Heart right ventricle (tissue), 16 donors: ENCODE data around the gene NMUR1. TPM values are rescaled to one million over a fixed set of nuclear protein-coding genes. Genes with fewer than 3 reads are reported as not detected.

Source experiments
- ATAC-seq, 8 donors: fragments of 200-7000 bp; cut with Tn5 transposase; one replicate each; pipeline ENCODE4 v1.9.1; 2020; ENCODE audit warnings: mild to moderate bottlenecking in 8 of 8, moderate library complexity in 8 of 8, moderate number of reproducible peaks in 1 of 8
- DNase-seq, 2 donors: peaks; one replicate each; pipeline ENCODE4 v3.0.0-alpha.2; 2020
- H3K27ac ChIP-seq, 10 donors: fragments of 200-600 bp; sonication (generic) in 2 of 10; one replicate each; pipeline versions ENCODE4 v1.5.0 to v1.8.0; 2020 to 2022; ENCODE audit warnings: mild to moderate bottlenecking in 3 of 10
- H3K27me3 ChIP-seq, 7 donors: fragments of 200-600 bp; one replicate each; pipeline ENCODE4 v1.8.0; 2021 to 2022; ENCODE audit warnings: mild to moderate bottlenecking in 2 of 7
- H3K36me3 ChIP-seq, 9 donors: fragments of 200-600 bp; sonication (generic) in 1 of 9; one replicate each; pipeline versions ENCODE4 v1.5.0 to v1.8.0; 2020 to 2022; ENCODE audit warnings: mild to moderate bottlenecking in 2 of 9
- H3K4me1 ChIP-seq, 9 donors: fragments of 200-600 bp; sonication (generic) in 1 of 9; one replicate each; pipeline versions ENCODE4 v1.5.0 to v1.8.0; 2020 to 2022; ENCODE audit warnings: mild to moderate bottlenecking in 4 of 9
- H3K4me3 ChIP-seq, 10 donors: fragments of 200-600 bp; sonication (generic) in 2 of 10; one replicate each; pipeline versions ENCODE4 v1.5.0 to v1.8.0; 2020 to 2022; ENCODE audit warnings: mild to moderate bottlenecking in 7 of 10, moderate library complexity in 2 of 10
- H3K9me3 ChIP-seq, 11 donors: fragments of 200-600 bp in 10 of 11; sonication (generic) in 2 of 11; one replicate each; pipeline versions ENCODE4 v1.5.0 to v1.8.0; 2013 to 2022; ENCODE audit warnings: mild to moderate bottlenecking in 2 of 11, control low read depth in 1 of 11, moderate library complexity in 1 of 11
- WGBS, 2 donors: extraction: QIAGEN DNeasy Blood & Tissue Kit; methylation state at CpG; one replicate each; pipeline ENCODE4 v1.1.7; 2013; ENCODE audit warnings: inconsistent platforms in 1 of 2; 5-methylcytosine and 5-hydroxymethylcytosine counted together
- intact Hi-C, 10 donors: fragments of 100-400 bp; cut with DNase I; formaldehyde crosslinking; loops; one replicate each; pipeline versions ENCODE4 v1.11.1 to v1.14.2; 2022
- polyA plus RNA-seq, 2 donors: library from polyadenylated mRNA; stranded (reverse); fragments of 200-250 nt; gene quantifications; one replicate each; pipeline ENCODE4 v1.2.3, GENCODE V29; 2013
- total RNA-seq, 10 donors: library from RNA; stranded (reverse); fragmentation: NEBNext Ultra II Directional in 3 of 10; extraction: Animal tissue kit (Norgen Biotek cat#: 25700) in 3 of 10; gene quantifications; one replicate each; pipeline versions ENCODE4 v1.2.1 to v1.2.4, GENCODE V29; 2021 to 2023
- TF ChIP-seq, protein P1 (sequence below), 9 donors: fragments of 200-600 bp; sonication (generic) in 2 of 9; IDR thresholded peaks; one replicate each; pipeline versions ENCODE4 v1.5.0 to v1.8.0; 2021 to 2022; ENCODE audit warnings: antibody characterized with exemption in 9 of 9, mild to moderate bottlenecking in 5 of 9, moderate library complexity in 1 of 9
- donor health status: Arrhythmogenic right ventricular cardiomyopathy.
- donor health status: ischemic (EF 13 %, LVEDD 7.1; RV severe dilation, severe dysfunction).
- donor health status: healthy with polysubstance abuse.
- donor health status: DM: no; HTN: yes; CAD: no.
- donor health status: DM: no; HTN: no; CAD: no.
- donor health status: ischemic (EF 25% LVEDD 6.9; RV normal size, moderate dysfunction).
- donor health status: ischemic (EF 25% LVEDD 5.7; RV mildly dilated, moderate dysfunction).
- donor health status: healthy.
- donor health status: DM: yes; HTN: yes; CAD: no.
- donor health status: Ischemic cardiomyopathy.
- donor health status: ischemic (EF 35%, LVEDD 5.7; RV mildly dilated, moderate dysfunction).
- donor health status: nonischemic (EF 11% LVEDD 7.7; RV severe dilation, severe dysfunction).
- donor health status: DM: yes; HTN: yes; CAD: no.
- donor health status: PGD.
- donor health status: ischemic (EF 29% LVEDD 5.4; RV normal size, mild dysfunction).
- donor health status: nonischemic (EF 23%, LVEDD 6.1; RV moderate dilation, normal function).

NMUR1 gene
- total and polyA plus RNA-seq, 12 donors: 0.10 to 0.82 (median 0.35) TPM; not detected in 1

- Histone ChIP-seq H3K4me3 (peak overlapping the region; percentile 36 to 76 (median 62)), H3K36me3 (peaks cover 0 to 18% (median 0%) of the 10 kb centered on the region in 9 donors), H3K27ac (peak overlapping the region; percentile 30 to 93 (median 88)), H3K27me3 (no peaks in the 10 kb centered on the region), H3K4me1 (peaks cover 0 to 14% (median 6%) of the 10 kb centered on the region in 9 donors), H3K9me3 (no peaks in the 10 kb centered on the region)
- 39 to 49% methylated on average over 65 of the region's 65 CpGs for WGBS, 2 donors
- peak; percentile 54 to 88 (median 80) for ATAC-seq
- intact Hi-C loops: loop anchor here in 8 of 10 donors (2.0 to 10.0 kb wide), 4 partner anchors 71 to 75 kb away; no protein-coding TSS in a partner anchor
- TF ChIP-seq, protein P1, sequence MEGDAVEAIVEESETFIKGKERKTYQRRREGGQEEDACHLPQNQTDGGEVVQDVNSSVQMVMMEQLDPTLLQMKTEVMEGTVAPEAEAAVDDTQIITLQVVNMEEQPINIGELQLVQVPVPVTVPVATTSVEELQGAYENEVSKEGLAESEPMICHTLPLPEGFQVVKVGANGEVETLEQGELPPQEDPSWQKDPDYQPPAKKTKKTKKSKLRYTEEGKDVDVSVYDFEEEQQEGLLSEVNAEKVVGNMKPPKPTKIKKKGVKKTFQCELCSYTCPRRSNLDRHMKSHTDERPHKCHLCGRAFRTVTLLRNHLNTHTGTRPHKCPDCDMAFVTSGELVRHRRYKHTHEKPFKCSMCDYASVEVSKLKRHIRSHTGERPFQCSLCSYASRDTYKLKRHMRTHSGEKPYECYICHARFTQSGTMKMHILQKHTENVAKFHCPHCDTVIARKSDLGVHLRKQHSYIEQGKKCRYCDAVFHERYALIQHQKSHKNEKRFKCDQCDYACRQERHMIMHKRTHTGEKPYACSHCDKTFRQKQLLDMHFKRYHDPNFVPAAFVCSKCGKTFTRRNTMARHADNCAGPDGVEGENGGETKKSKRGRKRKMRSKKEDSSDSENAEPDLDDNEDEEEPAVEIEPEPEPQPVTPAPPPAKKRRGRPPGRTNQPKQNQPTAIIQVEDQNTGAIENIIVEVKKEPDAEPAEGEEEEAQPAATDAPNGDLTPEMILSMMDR (IDR thresholded peaks at IDR 0.05): peak in 3 of 9 donors; percentile 9 to 24 (median 11)
- DNase-seq: peak; percentile 55 to 58
These were observed 46.6 kb downstream of the NMUR1 start for GRCh38 chr2:231483398-231484329.

DNA sequence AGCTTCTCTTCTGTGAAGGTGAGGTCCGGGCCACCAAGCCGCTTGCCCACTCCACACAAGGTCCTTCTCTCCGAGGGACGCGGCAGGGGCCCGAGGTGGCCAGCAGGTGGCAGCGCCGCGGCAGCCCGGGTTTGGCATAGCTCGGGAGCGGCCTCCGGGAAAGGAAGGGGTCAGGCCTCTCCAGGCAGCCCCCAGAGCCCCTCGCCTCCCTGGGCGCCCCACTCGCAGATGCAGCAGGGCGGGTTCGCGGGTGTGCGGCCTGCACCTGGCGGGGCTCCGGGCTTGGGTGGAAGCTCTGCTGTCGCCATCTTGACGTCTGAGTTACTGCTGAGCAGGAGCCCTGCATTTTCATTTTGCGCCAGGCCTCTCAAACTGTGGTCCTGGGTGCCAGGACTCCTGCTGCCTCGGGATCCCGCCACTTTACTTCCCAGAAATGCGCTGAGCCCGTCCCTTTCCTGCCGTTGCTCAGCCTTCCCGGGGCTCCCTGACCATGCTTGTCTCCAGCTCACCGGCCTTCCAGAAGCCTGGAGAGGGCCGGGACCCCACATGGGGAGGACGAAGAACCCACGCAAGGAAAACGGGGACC is 47.3 kb downstream of the NMUR1 start:
- ATAC-seq (peak; percentile 90 to 94 (median 92)), DNase-seq (peak; percentile 72 to 82)
- peak overlapping the region; percentile 30 to 93 (median 88) for H3K27ac ChIP-seq
- WGBS, 2 donors: 12 to 19% methylated on average over 35 to 36 of the region's 36 CpGs
- TF ChIP-seq, protein P1 (IDR thresholded peaks at IDR 0.05): peak; percentile 85 to 97 (median 91)
- peaks cover 0 to 19% (median 0%) of the 10 kb centered on the region in 9 donors for H3K36me3 ChIP-seq
- H3K4me1 ChIP-seq: peaks cover 0 to 14% (median 6%) of the 10 kb centered on the region in 9 donors
- peak overlapping the region; percentile 36 to 76 (median 62) for H3K4me3 ChIP-seq
- intact Hi-C loops: loop anchor here in 9 of 10 donors (1.0 to 10.0 kb wide), 5 partner anchors 72 to 76 kb away; no protein-coding TSS in a partner anchor
- no peaks in the 10 kb centered on the region for H3K27me3 ChIP-seq
- no peaks in the 10 kb centered on the region for H3K9me3 ChIP-seq

DNA sequence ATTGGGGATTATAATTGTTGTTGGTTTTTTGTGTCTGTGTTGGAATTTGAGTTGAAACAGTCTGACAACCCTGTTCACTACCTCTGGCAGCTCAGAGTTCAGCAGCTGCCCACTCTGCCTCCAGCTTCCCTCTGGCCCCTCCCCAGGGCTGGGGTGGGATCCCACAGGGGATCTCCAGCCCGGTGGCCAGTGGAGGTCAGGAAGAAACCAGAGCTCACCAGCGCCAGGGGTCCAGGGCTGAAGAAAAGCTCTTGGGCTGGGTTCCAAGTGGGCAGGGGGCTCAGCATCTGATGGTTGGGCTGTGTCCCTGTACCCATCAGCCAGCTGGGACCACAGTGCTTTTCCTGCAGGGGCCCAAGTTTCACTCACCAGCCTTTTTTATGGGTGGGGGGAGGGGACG is 49.5 kb downstream of the NMUR1 start:
- peaks cover 0 to 19% (median 0%) of the 10 kb centered on the region in 9 donors for H3K36me3 ChIP-seq
- H3K4me3 ChIP-seq: no peak overlapping the region
- intact Hi-C loops: loop anchor here in 5 of 10 donors (5.0 to 10.0 kb wide), 2 partner anchors 74 to 77 kb away; no protein-coding TSS in a partner anchor
- H3K4me1 ChIP-seq: peaks cover 0 to 14% (median 6%) of the 10 kb centered on the region in 9 donors
- H3K27me3 ChIP-seq: no peaks in the 10 kb centered on the region
- 71 to 75% methylated on average over 3 of the region's 3 CpGs for WGBS, 2 donors
- H3K9me3 ChIP-seq: no peaks in the 10 kb centered on the region
- TF ChIP-seq, protein P1 (IDR thresholded peaks at IDR 0.05): no peak
- DNase-seq: no peak
- ATAC-seq: no peak
- H3K27ac ChIP-seq: no peak overlapping the region

- H3K4me1 ChIP-seq: peaks cover 0 to 14% (median 6%) of the 10 kb centered on the region in 9 donors
- intact Hi-C loops: no loop called here
- no peaks in the 10 kb centered on the region for H3K9me3 ChIP-seq
- 89 to 91% methylated on average over 9 of the region's 9 CpGs for WGBS, 2 donors
- ATAC-seq (no peak), DNase-seq (no peak)
- no peaks in the 10 kb centered on the region for H3K27me3 ChIP-seq
- no peak overlapping the region for H3K27ac ChIP-seq
- peaks cover 0 to 19% (median 0%) of the 10 kb centered on the region in 9 donors for H3K36me3 ChIP-seq
- TF ChIP-seq, protein P1 (IDR thresholded peaks at IDR 0.05): no peak
- no peak overlapping the region for H3K4me3 ChIP-seq
These were observed 50.8 kb downstream of the NMUR1 start for GRCh38 chr2:231479455-231479854.
